OCI-M2 (cell line): ENCODE data around the gene HTR3A.

ENCODE experiments used
- DNase-seq: peaks from one replicate; lab custom pipeline; 2025; ENCODE audit not compliant: unreplicated experiment; lab: John Stamatoyannopoulos, UW

HTR3A gene

GRCh38 chr11:113977701-113978100, 2.8 kb downstream of the HTR3A start:
- DNase-seq: no peak

- no peak for DNase-seq
These were observed 4.5 kb downstream of the HTR3A start for GRCh38 chr11:113979431-113979830.

GRCh38 chr11:113980785-113981184, 5.9 kb downstream of the HTR3A start:
- DNase-seq: no peak

GRCh38 chr11:113982306-113982705, 7.4 kb downstream of the HTR3A start:
- DNase-seq: no peak

GRCh38 chr11:113984781-113985180, 9.9 kb downstream of the HTR3A start:
- DNase-seq: no peak

- no peak for DNase-seq
These were observed 11.0 kb downstream of the HTR3A start for GRCh38 chr11:113985906-113986305.

- no peak for DNase-seq
These were observed 11.6 kb downstream of the HTR3A start for GRCh38 chr11:113986351-113987140.

GRCh38 chr11:113989381-113989780, 14.5 kb downstream of the HTR3A start:
- DNase-seq: no peak

GRCh38 chr11:113989916-113990315, 15.0 kb downstream of the HTR3A start:
- DNase-seq: no peak

GRCh38 chr11:113991170-113991569, 16.3 kb downstream of the HTR3A start:
- DNase-seq: peak; percentile 31

- DNase-seq: no peak
These were observed 17.0 kb downstream of the HTR3A start for GRCh38 chr11:113991718-113992458.

GRCh38 chr11:113992459-113993110, 17.7 kb downstream of the HTR3A start:
- DNase-seq: no peak

- no peak for DNase-seq
These were observed 19.4 kb downstream of the HTR3A start for GRCh38 chr11:113994077-113994954.

- no peak for DNase-seq
These were observed 22.6 kb downstream of the HTR3A start for GRCh38 chr11:113997473-113997872.

GRCh38 chr11:113998574-113998973, 23.7 kb downstream of the HTR3A start:
- DNase-seq: no peak

- no peak for DNase-seq
These were observed 25.6 kb downstream of the HTR3A start for GRCh38 chr11:114000526-114000925.

- DNase-seq: no peak
These were observed 26.5 kb downstream of the HTR3A start for GRCh38 chr11:114001416-114001815.

- DNase-seq: no peak
These were observed 33.4 kb downstream of the HTR3A start for GRCh38 chr11:114008331-114008730.

GRCh38 chr11:114010931-114011330, 36.0 kb downstream of the HTR3A start:
- DNase-seq: no peak

- no peak for DNase-seq
These were observed 36.5 kb downstream of the HTR3A start for GRCh38 chr11:114011443-114011842.

- no peak for DNase-seq
These were observed 40.2 kb downstream of the HTR3A start for GRCh38 chr11:114015117-114015516.
